Osteocyte (in vitro differentiated cells): Measurements from ENCODE around the gene BMPR1B. TPM values are rescaled to one million over a fixed set of nuclear protein-coding genes. Genes with fewer than 3 reads are reported as not detected.
"Not testable (repeated sequence)": the region's sequence is repeated elsewhere in the genome, so short reads cannot be mapped to it uniquely, and the experiment has no call there.

Experiments
- DNase-seq: peaks from one replicate; pipeline ENCODE4 v3.0.0; 2021; ENCODE audit warnings: mixed read lengths; ENCODE audit not compliant: unreplicated experiment; ENCODE audit errors: extremely low spot score
- H3K27ac Mint-ChIP-seq: one replicate; pipeline ENCODE4 v1.8.0; 2021; ENCODE audit warnings: mild to moderate bottlenecking, mixed read lengths; ENCODE audit not compliant: unreplicated experiment
- H3K27me3 Mint-ChIP-seq: one replicate; pipeline ENCODE4 v1.8.0; 2021; ENCODE audit warnings: mixed read lengths; ENCODE audit not compliant: unreplicated experiment
- H3K36me3 Mint-ChIP-seq: one replicate; pipeline ENCODE4 v1.8.0; 2021; ENCODE audit warnings: mixed read lengths; ENCODE audit not compliant: unreplicated experiment
- H3K4me1 Mint-ChIP-seq: one replicate; pipeline ENCODE4 v1.8.0; 2021; ENCODE audit warnings: mixed read lengths; ENCODE audit not compliant: unreplicated experiment
- H3K4me3 Mint-ChIP-seq: one replicate; pipeline ENCODE4 v1.8.0; 2021; ENCODE audit warnings: mild to moderate bottlenecking, moderate library complexity, mixed read lengths; ENCODE audit not compliant: unreplicated experiment
- H3K9me3 Mint-ChIP-seq: one replicate; pipeline ENCODE4 v1.8.0; 2021; ENCODE audit warnings: mixed read lengths; ENCODE audit not compliant: unreplicated experiment
- total RNA-seq: library from RNA; stranded (reverse); gene quantifications from 2 replicates; pipeline ENCODE4 v1.2.1, GENCODE V29; 2021
- TF ChIP-seq, protein P1 (sequence below): fragments of 200-600 bp; sonication (generic); IDR thresholded peaks from 2 replicates; pipeline ENCODE4 v1.5.0; 2021; ENCODE audit warnings: antibody characterized with exemption, mild to moderate bottlenecking, moderate library complexity

BMPR1B gene
- total RNA-seq, 1 donor from 2014 or later, result 1.5 TPM

DNA sequence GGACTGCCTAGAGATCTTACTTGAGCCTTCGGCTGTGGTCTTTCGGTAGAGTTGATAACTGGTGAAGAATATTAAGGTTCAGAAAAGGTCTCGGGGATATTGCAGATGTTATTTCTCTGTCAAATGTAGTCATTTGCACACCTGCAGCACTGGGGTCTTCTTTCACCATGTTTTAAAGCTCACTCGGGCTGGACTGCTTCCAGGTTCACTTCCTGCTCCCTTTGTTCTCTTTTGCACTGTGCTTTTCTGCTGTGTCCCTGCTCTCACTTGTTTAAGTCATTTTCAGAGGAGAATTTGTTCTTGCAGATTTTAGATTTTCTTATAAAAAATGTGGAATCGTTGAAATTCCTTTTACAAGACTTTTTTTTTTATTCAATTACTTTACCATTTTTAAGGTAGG is 68.5 kb downstream of the BMPR1B start:
- H3K27me3 Mint-ChIP-seq, result no peaks in the 10 kb centered on the region
- no peaks in the 10 kb centered on the region for H3K36me3 Mint-ChIP-seq
- no peak overlapping the region for H3K27ac Mint-ChIP-seq
- H3K9me3 Mint-ChIP-seq, result no peaks in the 10 kb centered on the region
- DNase-seq, result no peak
- TF ChIP-seq, protein P1, sequence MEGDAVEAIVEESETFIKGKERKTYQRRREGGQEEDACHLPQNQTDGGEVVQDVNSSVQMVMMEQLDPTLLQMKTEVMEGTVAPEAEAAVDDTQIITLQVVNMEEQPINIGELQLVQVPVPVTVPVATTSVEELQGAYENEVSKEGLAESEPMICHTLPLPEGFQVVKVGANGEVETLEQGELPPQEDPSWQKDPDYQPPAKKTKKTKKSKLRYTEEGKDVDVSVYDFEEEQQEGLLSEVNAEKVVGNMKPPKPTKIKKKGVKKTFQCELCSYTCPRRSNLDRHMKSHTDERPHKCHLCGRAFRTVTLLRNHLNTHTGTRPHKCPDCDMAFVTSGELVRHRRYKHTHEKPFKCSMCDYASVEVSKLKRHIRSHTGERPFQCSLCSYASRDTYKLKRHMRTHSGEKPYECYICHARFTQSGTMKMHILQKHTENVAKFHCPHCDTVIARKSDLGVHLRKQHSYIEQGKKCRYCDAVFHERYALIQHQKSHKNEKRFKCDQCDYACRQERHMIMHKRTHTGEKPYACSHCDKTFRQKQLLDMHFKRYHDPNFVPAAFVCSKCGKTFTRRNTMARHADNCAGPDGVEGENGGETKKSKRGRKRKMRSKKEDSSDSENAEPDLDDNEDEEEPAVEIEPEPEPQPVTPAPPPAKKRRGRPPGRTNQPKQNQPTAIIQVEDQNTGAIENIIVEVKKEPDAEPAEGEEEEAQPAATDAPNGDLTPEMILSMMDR, result no peak
- H3K4me1 Mint-ChIP-seq, result peaks cover 20% of the 10 kb centered on the region
- H3K4me3 Mint-ChIP-seq, result no peak overlapping the region

DNA sequence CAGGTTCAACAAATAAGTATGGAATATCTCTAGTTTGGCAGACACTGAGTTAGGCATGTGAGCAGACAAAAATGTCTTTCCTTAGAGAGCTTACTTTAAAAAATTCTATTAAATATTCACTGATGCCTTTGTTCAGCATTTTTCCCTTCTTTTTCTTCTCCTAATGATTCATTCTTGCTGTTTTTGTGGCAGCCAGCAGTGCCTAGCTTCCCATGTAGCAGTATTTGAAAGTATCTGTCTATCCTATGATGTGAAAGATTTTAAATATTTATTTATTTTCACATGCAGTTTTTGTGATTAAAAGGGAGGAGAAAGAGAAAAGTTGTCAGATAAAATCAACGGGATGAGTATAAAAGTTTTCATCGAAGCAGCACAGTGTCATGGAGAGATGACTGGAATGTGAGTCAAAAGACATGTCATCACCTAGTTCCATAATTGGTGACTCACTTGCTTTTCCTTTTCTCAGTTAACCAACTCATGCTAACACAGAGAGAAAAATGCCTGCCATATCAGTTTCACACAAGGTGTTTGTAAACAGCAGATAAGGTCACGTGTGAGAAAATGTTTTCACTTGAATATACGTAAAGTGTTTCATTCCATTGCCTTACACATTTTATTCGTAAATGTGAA is 69.8 kb downstream of the BMPR1B start:
- TF ChIP-seq, protein P1, result no peak
- Mint-ChIP-seq H3K4me3 (no peak overlapping the region), H3K4me1 (peaks cover 20% of the 10 kb centered on the region), H3K27ac (peak overlapping the region; percentile 72), H3K36me3 (no peaks in the 10 kb centered on the region), H3K9me3 (no peaks in the 10 kb centered on the region), H3K27me3 (no peaks in the 10 kb centered on the region)
- no peak for DNase-seq

DNA sequence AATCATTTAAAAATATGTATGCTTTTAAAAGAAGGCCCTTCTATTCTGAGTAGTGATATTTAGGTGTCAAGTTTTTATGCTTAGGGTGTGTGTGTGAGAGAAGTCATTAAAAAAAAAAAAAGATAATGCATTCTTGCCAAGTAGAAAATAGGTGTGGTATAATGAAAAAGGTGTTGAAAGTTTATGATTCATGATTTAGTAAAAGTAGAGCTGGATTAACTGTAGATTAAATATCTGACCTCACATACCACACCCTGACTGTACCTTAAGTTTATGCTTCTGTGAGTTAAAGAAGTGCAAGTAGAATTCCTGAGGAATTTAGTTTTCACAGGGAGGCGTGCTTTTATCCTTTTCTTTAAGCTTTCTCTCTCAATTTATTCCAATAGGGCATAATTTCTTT is 71.1 kb downstream of the BMPR1B start:
- TF ChIP-seq, protein P1, result no peak
- H3K36me3 Mint-ChIP-seq, result no peaks in the 10 kb centered on the region
- H3K4me3 Mint-ChIP-seq, result no peak overlapping the region
- H3K4me1 Mint-ChIP-seq, result peaks cover 24% of the 10 kb centered on the region
- H3K9me3 Mint-ChIP-seq, result no peaks in the 10 kb centered on the region
- no peak for DNase-seq
- no peaks in the 10 kb centered on the region for H3K27me3 Mint-ChIP-seq
- no peak overlapping the region for H3K27ac Mint-ChIP-seq

DNA sequence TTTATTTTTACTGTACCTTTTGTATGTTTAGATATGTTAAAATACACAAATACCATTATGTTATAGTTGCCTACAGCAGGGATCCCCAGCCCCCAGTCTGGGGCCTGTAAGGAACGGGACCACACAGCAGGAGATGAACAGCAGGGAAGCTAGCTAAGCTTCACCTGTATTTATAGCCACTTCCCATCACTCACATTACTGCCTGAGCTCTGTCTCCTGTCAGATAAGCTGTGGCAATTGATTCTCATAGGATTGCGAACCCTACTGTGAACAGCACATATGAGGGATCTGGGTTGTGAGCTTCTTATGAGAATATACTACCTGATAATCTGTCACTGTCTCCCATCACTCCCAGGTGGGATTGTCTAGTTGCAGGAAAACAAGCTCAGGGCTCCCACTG is 73.9 kb downstream of the BMPR1B start:
- TF ChIP-seq, protein P1, result no peak
- no peaks in the 10 kb centered on the region for H3K36me3 Mint-ChIP-seq
- H3K4me3 Mint-ChIP-seq, result no peak overlapping the region
- H3K27ac Mint-ChIP-seq, result no peak overlapping the region
- no peak for DNase-seq
- no peaks in the 10 kb centered on the region for H3K9me3 Mint-ChIP-seq
- peaks cover 20% of the 10 kb centered on the region for H3K4me1 Mint-ChIP-seq
- no peaks in the 10 kb centered on the region for H3K27me3 Mint-ChIP-seq

DNA sequence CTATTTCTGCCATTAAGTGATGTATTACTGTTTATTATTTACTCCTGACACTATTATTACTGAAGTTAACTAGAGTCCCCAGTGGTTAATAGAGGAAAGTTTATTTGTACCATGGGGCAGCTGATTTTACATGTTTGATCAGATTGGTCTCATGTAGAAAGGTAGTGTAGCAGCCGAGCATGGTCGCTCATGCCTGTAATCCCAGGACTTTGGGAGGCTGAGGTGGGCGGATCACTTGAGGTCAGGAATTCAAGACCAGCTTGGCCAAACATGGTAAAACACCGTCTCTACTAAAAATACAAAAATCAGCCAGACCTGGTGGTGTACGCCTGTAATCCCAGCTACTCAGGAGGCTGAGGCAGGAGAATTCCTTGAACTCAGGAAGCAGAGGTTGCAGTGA is 74.6 kb downstream of the BMPR1B start:
- not testable (repeated sequence) for DNase-seq, H3K27ac Mint-ChIP-seq, H3K4me3 Mint-ChIP-seq, H3K9me3 Mint-ChIP-seq, H3K36me3 Mint-ChIP-seq, H3K27me3 Mint-ChIP-seq
- peaks cover 19% of the 10 kb centered on the region for H3K4me1 Mint-ChIP-seq

DNA sequence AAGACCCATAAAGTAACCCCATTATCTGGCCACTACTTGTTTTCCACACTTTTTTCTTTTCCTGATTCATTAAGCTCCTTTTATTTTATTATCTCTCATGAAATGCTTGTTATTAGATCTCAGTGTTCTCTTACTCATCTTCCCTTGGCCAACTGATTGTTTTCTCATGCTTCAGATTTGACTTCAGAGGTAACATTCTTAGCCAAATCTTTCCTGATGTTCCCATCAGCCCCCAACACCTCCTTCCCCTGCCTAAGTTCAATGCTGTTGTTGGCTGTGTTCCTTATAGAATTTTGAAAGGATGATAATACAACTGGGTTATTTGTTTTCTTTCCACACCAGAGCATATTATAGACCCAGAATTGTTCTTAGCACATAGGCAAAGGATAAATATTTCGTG is 75.6 kb downstream of the BMPR1B start:
- H3K27ac Mint-ChIP-seq, result no peak overlapping the region
- H3K27me3 Mint-ChIP-seq, result no peaks in the 10 kb centered on the region
- no peak overlapping the region for H3K4me3 Mint-ChIP-seq
- H3K36me3 Mint-ChIP-seq, result no peaks in the 10 kb centered on the region
- DNase-seq, result no peak
- peaks cover 9% of the 10 kb centered on the region for H3K4me1 Mint-ChIP-seq
- H3K9me3 Mint-ChIP-seq, result no peaks in the 10 kb centered on the region
- TF ChIP-seq, protein P1, result no peak
